ENCODE measurements around the gene RAB6B.
"Not testable (repeated sequence)": the region's sequence is repeated elsewhere in the genome, so short reads cannot be mapped to it uniquely, and the experiment has no call there.

Gene RAB6B

DNA sequence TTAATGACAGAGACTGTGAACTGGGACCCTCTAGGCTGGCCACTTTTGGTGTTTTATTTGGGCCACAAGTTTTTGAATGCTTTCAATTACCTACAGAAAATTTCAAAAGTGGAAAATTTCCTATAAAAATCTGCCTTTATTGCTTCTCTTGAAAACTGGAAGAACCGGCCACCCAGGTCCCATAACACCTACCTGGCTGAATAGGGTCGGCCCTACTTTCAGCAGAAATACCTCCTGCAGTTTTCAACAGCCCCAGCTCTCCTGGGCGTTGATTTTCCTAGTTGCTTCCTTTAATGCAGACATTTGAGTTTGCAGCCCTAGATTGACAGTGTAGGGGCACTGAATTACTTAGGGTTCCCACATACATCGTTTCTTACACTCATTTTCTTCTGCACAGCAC, 90.8 kb downstream of the RAB6B start:
- no peak for DNase-seq

DNA sequence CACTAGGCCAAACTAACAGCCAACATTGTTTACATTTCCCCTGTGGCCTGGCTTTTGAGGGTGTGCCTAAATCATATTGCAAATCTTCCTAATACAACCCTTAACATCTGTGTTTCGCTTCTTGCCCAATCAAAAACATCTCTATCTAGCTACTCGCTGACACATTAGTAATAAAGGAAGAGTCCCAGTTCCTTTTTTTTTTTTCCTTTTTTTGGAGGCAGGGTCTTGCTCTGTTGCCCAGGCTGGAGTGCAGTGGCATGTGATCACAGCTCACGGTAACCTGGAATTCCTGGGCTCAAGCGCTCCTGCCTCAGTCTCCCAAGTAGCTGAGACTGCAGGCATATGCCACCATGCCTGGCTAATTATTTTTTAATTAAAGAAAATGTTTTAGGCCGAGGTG, 92.2 kb downstream of the RAB6B start:
- no peak for DNase-seq

DNA sequence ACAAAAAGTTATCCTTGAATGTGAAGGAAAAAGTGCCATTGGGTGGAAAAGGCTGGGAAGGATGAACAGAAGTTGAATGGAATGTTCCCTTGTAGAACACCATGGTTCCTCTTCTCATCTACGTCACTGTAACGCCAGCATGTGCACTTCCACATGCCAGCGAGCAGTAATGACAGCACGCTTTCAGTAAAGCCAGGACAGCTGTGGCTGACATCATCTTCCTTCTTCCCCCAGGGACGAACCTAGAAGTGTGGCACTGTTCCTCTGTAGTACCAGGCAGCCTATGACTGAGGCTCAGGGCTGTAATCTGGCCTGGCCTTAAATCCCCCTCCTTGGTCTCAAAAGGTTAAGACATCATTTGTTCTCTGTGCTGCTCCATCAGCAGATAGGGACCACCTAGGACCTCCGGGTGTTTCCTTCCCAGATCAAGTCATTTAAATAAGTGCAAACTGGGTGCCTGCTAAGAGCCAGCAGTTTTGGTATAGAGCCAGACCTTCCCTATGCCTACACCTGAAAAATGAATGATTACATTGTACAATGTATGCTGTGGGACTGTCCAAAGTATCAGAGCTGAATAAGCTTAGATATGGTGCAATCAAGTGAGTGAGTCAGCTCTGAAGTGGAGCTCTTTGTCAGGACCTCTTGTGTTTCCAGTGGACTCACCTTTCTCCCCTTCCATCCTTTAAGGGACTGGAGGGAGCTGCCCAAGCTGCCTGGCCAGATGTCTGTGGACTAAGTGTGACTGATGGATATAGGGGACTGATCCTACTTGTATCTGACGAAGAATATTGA, 95.7 kb downstream of the RAB6B start:
- no peak for DNase-seq

DNA sequence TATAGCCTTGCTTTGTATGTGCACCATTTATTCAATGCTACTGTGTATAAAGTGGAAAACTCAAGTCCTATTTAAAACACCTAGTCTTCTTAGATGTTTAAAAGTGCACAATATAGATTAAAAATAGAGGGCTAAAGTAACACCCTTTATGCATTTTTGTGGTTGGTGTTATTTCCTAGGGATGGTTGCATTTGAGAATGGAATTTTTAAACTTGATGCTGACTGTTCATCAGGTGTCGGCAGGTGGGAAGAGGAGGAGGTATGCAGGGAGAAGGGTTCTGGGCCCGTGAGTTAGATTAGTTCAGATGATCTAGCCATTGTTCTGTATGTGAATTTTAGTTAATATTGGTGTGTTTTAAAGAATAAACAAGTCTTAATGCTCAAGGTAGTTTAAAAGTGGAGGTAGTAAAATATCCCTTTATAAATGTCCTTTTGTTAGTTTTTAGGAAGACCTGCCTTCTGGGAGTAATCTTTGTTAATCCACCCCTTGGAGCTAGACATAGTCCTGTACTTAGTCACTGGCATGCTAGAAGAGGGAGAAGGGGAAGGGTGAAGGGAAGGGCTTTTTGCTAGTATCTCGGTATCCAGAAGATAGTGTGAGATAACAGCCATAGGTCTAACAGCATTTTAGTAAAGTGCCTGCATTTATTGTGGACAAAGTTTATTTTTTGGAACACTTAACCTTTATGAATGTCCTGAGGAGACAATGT, 98.1 kb downstream of the RAB6B start:
- no peak for DNase-seq

DNA sequence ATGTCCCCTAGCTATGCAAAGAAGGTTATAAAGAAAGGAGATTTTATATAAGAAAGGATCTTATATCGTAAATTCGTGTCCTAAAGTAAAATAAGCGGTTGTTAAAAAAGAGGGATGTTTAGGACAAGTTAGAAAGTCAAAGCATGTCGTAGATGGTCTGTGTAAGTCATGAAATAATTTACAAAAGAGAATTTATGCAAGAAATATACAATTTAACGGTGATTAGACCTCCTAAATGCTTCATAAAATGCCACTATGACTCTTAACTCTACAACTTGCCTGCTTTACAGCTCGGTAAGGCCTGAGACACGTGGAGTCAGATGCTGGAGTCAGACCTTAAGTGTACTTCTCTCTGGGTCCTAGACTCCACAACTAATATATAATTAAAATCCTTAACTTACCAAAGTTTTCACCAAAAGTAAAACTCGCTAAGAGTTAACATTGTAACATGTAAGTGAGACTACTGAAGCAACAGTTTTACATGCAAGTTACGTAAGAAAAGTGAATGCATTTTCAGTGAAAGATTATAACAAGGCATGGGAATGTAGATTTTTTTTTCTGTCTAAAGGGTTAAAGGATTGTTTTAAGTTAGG, 103.4 kb downstream of the RAB6B start:
- DNase-seq = no peak

DNA sequence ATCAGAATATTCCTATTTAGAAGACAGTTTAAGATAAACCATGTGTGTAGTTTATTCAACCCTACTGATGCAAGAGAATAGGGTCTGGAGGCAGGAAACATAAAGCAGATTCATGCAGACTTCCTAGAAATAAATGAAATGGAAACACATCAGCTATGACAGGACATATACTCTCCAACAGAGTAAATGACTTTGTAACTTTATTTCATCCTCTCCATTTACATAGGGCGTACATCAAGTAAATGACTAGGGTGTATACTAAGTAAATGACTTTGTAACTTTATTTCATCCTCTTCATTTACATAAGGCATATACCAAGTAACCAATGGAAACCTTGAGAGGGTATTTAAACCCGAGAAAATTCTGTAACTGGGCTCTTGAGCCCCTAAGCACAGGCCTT, 107.7 kb downstream of the RAB6B start:
- DNase-seq = no peak

DNA sequence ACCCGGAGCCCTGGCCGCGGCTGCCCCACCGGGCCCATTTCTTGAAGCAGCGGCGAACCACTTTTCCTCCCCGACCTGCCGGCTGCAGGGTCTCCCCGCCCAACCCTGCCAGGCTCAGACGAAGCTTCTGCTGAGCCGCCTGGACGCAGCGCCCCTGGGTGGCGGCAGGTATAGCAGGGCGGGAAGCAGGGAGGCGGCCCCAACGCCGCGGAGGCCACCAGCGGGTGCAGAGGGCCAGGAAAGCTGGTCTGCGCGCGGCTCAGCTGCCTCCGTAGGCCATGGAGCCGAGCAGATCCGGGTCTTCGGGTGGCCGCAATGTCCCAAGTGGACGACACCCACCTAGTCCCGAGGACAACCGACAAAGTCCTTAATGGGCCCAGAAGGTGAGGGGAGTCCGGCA, 111.9 kb downstream of the RAB6B start:
- DNase-seq = no peak

DNA sequence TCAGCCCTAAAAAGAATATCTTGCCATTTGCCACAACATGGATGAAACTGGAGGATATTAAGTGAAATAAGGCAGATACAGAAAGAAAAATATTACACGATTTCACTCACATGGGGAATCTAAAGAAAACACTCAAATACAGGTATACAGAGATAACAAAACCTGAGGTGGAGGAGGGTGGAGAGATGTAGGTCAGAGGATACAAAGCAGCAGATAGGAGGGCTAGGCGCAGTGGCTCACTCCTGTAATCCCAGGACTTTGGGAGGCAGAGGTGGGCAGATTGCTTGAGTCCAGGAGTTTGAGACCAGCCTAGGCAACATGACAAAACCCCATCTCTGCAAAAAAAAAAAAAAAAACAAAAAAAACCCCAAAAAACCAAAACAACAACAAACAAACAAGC, 113.2 kb downstream of the RAB6B start:
- DNase-seq = no peak

DNA sequence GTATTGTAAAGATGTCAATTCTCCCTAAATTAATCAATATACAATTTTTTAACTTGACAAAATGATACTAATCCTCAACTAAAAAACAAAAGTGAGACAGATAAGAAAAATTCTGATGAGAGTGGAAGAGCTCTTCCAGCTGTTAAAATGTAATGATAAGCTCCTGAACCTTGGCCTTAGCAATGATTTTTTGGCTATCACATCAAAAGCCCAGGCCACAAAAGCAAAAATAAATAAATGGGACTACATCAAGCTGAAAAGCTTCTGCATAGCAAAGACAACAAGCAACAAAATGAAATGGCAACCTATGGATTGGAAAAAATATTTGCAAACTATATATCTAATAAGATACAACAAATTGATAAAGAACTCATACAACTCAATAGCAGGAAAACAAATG, 114.1 kb downstream of the RAB6B start:
- no peak for DNase-seq

DNA sequence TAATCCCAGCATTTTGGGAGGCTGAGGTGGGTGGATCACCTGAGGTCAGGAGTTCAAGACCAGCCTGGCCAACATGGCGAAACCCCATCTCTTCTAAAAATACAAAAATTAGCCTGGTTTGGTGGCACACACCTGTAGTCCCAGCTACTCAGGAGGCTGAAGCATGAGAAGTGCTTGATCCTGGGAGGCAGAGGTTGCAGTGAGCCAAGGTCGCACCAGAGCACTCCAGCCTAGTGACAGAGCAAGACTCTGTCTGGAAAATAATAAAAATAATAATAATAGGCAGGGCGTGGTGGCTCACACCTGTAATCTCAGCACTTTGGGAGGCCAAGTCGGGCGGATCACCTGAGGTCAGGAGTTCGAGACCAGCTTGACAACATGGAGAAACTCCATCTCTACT, 114.9 kb downstream of the RAB6B start:
- not testable (repeated sequence) for DNase-seq

DNA sequence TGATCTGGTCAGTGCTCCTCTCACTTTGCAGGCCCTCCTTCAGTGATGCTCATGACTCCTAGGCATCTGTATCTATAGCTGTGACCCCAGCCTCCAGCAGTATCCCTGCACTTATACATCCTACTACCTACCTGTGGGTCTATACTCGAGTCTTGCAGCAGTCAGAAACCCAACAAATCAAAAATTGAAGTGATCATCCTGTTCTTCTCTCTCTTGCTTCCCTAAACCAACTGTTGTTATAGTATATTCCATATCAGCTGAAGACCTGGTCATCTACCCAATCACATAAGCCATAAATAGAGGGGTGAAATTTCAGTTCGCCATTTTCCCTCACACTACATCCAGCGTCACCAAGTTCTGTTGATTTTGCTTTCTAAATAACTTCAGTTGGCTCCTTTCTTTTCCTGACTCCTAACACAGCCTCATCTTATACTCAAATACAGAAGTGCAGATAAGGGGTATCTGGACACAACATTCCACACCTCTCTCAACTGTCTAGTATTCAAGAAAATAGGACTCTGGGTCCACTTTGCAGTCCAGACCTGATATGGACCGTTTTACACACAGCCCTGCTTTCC, 116.0 kb downstream of the RAB6B start:
- DNase-seq = no peak

DNA sequence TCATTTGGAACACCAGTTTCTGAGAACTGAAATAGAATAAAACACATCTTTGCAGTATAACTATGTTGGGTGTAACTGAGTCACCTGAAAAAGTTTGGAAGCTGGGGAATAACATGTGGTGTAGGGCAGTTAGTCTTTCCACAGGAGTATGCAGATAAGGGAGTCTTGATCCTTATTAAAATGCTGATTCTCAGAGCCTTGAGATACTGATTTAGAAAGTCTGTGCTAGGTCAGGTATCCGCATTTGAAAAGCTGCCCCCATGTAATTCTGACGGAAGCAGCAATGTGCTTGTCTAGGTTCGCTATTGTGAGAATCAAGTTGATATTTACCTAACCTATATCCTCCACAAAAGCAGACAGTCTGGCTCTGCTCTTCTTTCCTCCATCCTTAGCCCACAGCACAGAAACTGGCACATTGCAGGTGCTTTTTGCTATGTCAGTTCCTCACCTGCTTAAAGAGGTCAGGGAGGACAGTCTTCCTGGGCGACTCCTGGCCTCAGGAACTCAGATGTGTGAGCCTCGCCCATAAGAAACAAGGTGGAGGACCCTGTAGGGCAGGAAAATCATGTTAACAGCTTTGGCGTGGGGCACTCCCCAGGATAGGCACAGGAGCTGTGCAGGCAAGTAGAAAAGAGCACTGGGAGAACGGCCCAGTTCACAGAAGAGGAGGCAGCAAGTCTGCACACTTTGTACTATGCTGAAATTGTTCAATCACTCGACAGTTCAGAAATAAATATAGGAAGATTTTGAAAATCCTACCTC, 117.7 kb downstream of the RAB6B start:
- DNase-seq = no peak

DNA sequence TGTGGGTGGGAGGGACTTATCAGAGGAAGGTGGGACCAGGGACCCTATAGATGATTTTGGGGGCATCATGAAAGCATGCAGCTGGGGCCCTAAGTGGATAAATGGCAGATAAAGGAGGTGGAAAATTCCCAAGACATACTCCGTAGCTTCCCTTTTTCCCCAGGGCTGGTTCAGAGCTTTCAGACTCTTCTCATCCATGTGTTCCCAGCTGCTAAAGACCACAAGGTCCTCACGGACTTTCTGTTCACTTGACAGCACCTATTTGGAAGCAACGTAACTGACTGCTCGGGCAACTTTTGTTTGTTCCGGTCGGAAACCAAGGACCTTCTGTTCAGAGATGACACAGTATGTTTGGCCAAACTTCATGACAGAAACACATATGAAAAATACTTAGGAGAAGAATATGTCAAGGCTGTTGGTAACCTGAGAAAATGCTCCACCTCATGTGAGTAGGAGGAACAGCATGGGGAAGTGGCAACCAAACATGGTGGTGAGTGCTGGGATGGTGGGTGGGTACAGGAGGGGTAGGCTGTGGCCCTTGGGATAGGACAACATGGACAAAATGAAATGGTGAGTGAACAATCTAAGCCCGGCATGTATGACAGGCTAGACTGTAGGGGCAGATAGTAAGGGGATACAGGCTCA, 118.8 kb downstream of the RAB6B start:
- no peak for DNase-seq

DNA sequence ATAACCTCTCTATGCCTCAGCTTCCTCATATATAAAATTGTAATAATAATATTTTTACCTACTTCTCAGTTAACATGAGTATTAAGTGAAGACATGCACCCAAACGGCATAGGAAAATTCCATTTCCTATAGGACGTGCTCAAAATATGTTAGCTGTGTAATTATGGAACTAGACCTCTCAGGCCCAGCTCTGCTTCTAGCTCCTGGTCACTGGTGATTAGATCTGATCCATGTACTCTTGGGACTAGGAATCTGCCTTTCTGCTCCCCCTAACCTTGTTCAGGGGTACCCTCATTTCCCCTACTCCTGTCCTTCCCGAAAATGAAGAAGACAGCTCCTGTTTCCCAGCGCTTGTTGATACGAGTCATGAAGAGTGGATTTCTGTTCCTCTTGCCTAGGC, 119.8 kb downstream of the RAB6B start:
- no peak for DNase-seq

DNA sequence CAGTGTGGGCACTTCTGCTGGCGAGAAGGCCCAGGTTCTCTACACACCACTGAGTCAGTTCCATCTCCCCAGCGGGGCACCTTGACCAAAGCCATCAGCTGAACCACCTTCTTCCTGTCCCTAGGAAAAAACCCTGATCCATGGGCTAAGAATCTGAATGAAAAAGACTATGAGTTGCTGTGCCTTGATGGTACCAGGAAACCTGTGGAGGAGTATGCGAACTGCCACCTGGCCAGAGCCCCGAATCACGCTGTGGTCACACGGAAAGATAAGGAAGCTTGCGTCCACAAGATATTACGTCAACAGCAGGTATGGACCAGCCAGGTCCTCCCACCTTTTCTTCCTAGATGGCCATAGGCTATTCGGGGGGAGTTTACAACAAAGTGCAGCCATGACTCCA, 120.4 kb downstream of the RAB6B start:
- DNase-seq = no peak
